HCT116 (cell line): ENCODE results near the gene WDR45B. TPM values are rescaled to one million over a fixed set of nuclear protein-coding genes. Genes with fewer than 3 reads are reported as not detected.

Source experiments
- ATAC-seq: fragments of 200-7000 bp; cut with Tn5 transposase; 2 replicates; pipeline ENCODE4 v1.9.1; 2020; ENCODE audit warnings: mild to moderate bottlenecking, moderate library complexity
- BruUV-seq: library from RNA; stranded (reverse); fragments of 400-500 nt; replicated peaks from 2 replicates; lab custom pipeline; 2021; lab: Mats Ljungman, UMichigan
- CTCF ChIA-PET: fragments of 300-600 bp; sonication (Branson Sonifier 250); formaldehyde crosslinking; loops from one replicate; lab custom pipeline; 2021; ENCODE audit warnings: antibody characterized with exemption; lab: Charles Lee
- POLR2A ChIA-PET: fragments of 300-600, 350-600 bp; sonication (Branson Sonifier 250); formaldehyde crosslinking; loops from one replicate; lab custom pipeline; 2021; ENCODE audit warnings: antibody characterized with exemption; lab: Charles Lee
- RAD21 ChIA-PET, 2 experiments: fragments of 300-600 bp; sonication (Branson Sonifier 250); formaldehyde crosslinking; loops; one replicate each; lab custom pipeline; 2023; ENCODE audit warnings: low total read pairs in 2 of 2; ENCODE audit not compliant: uncharacterized antibody in 2 of 2, unreplicated experiment in 2 of 2, low non-redundant PET in 1 of 2; lab: Charles Lee
- DNase-seq: peaks from one replicate; pipeline ENCODE4 v3.0.0-alpha.2; 2010; ENCODE audit warnings: low read depth, low spot score
- H2AFZ ChIP-seq: fragments of 200-600 bp; shearing (Covaris generic), sonication (generic); 2 replicates; pipeline ENCODE4 v1.6.1; 2017; ENCODE audit warnings: low read depth, mixed run types, mixed read lengths, antibody characterized with exemption, low read length; ENCODE audit not compliant: poor library complexity, severe bottlenecking
- H3K27ac ChIP-seq: 2 replicates; pipeline ENCODE4 v1.5.1; 2012; ENCODE audit warnings: low read depth, low read length
- H3K27me3 ChIP-seq: fragments of 200-600 bp; sonication (generic); 2 replicates; pipeline ENCODE4 v1.6.1; 2016; ENCODE audit warnings: mixed run types, low read length, mixed read lengths; ENCODE audit not compliant: insufficient read depth
- H3K36me3 ChIP-seq, 2 experiments: fragments of 200-500 bp in 1 of 2; fragments of 200-600 bp in 1 of 2; sonication (Bioruptor generic) in 1 of 2; sonication (generic) in 1 of 2; 2 replicates each; pipeline versions ENCODE4 v1.5.1 to v1.6.1; 2014 to 2016; ENCODE audit warnings: low read length in 2 of 2, inconsistent platforms in 1 of 2, mixed read lengths in 1 of 2, mixed run types in 1 of 2; ENCODE audit not compliant: insufficient read depth in 2 of 2, control insufficient read depth in 1 of 2
- H3K4me1 ChIP-seq, 2 experiments: fragments of 200-600 bp in 1 of 2; sonication (generic) in 1 of 2; 2 replicates each; pipeline versions ENCODE4 v1.5.1 to v1.6.1; 2012 to 2017; ENCODE audit warnings: low read length in 2 of 2, inconsistent platforms in 1 of 2, mild to moderate bottlenecking in 1 of 2, mixed read lengths in 1 of 2, mixed run types in 1 of 2, moderate library complexity in 1 of 2; ENCODE audit not compliant: insufficient read depth in 2 of 2, control insufficient read depth in 1 of 2
- H3K4me2 ChIP-seq: fragments of 200-600 bp; sonication (generic); 2 replicates; pipeline ENCODE4 v1.6.1; 2017; ENCODE audit warnings: mixed run types, low read length, mixed read lengths
- H3K4me3 ChIP-seq, 2 experiments: fragments of 200-600 bp in 1 of 2; sonication (generic) in 1 of 2; replicated peaks in 1 of 2; 2 replicates each; pipeline ENCODE4 v1.5.1; 2011 to 2016; ENCODE audit warnings: low read length in 2 of 2, control low read depth in 1 of 2, low read depth in 1 of 2, mild to moderate bottlenecking in 1 of 2, mixed read lengths in 1 of 2, mixed run types in 1 of 2
- H3K79me2 ChIP-seq: fragments of 200-600 bp; sonication (generic); 2 replicates; pipeline ENCODE4 v1.6.1; 2017; ENCODE audit warnings: mild to moderate bottlenecking, mixed run types, low read length, moderate library complexity, mixed read lengths; ENCODE audit not compliant: insufficient read depth
- H3K9ac ChIP-seq: fragments of 200-600 bp; sonication (generic); 2 replicates; pipeline ENCODE4 v1.6.1; 2016; ENCODE audit warnings: low read length, mixed read lengths
- H3K9me2 ChIP-seq: fragments of 200-600 bp; sonication (generic), shearing (Covaris generic); 2 replicates; pipeline ENCODE4 v1.6.1; 2017; ENCODE audit warnings: mixed run types, mild to moderate bottlenecking, moderate library complexity; ENCODE audit not compliant: insufficient read depth
- H3K9me3 ChIP-seq, 2 experiments: fragments of 200-500 bp in 1 of 2; fragments of 200-600 bp in 1 of 2; sonication (Bioruptor generic) in 1 of 2; sonication (generic) in 1 of 2; 2 replicates each; pipeline ENCODE4 v1.6.1; 2014 to 2017; ENCODE audit warnings: low read length in 2 of 2, mixed read lengths in 2 of 2, inconsistent platforms in 1 of 2, low read depth in 1 of 2, mild to moderate bottlenecking in 1 of 2, mixed run types in 1 of 2, moderate library complexity in 1 of 2; ENCODE audit not compliant: control insufficient read depth in 1 of 2, insufficient read depth in 1 of 2
- H4K20me1 ChIP-seq: fragments of 200-600 bp; sonication (generic), shearing (Covaris generic); 2 replicates; pipeline ENCODE4 v1.6.1; 2017; ENCODE audit warnings: mixed run types, mild to moderate bottlenecking, moderate library complexity; ENCODE audit not compliant: insufficient read depth
- CBX3 ChIP-seq: IDR thresholded peaks from 2 replicates; pipeline ENCODE4 v1.6.1; 2012; ENCODE audit warnings: low read depth
- CEBPB ChIP-seq: IDR thresholded peaks from 2 replicates; pipeline ENCODE4 v1.6.1; 2012; ENCODE audit warnings: low read depth
- EGR1 ChIP-seq: IDR thresholded peaks from 2 replicates; pipeline ENCODE4 v1.6.1; 2012; ENCODE audit warnings: low read depth
- EZH2 ChIP-seq: fragments of 200-600 bp; sonication (generic); IDR thresholded peaks from 2 replicates; pipeline ENCODE4 v1.6.1; 2017; ENCODE audit warnings: antibody characterized with exemption, mixed run types
- FOSL1 ChIP-seq: IDR thresholded peaks from 2 replicates; pipeline ENCODE4 v1.6.1; 2012; ENCODE audit warnings: low read depth
- POLR2A ChIP-seq: IDR thresholded peaks from 2 replicates; pipeline ENCODE4 v1.7.0; 2011; ENCODE audit warnings: borderline replicate concordance; ENCODE audit not compliant: insufficient read depth, insufficient read length; ENCODE audit errors: extremely low read depth
- POLR2AphosphoS5 ChIP-seq: IDR thresholded peaks from 2 replicates; pipeline ENCODE4 v1.6.1; 2011; ENCODE audit warnings: mild to moderate bottlenecking, low read depth, low read length, moderate library complexity
- RAD21 ChIP-seq: IDR thresholded peaks from 2 replicates; pipeline ENCODE4 v1.6.1; 2012; ENCODE audit warnings: low read depth, mild to moderate bottlenecking
- SIN3A ChIP-seq: IDR thresholded peaks from 2 replicates; pipeline ENCODE4 v1.6.1; 2012; ENCODE audit warnings: low read depth
- SP1 ChIP-seq: IDR thresholded peaks from 2 replicates; pipeline ENCODE4 v1.6.1; 2012; ENCODE audit warnings: low read depth
- ZFX ChIP-seq: fragments of 450-650 bp; IDR thresholded peaks from 2 replicates; pipeline ENCODE4 v1.6.1; 2017
- intact Hi-C: fragments of 100-400 bp; cut with micrococcal nuclease; formaldehyde crosslinking; loops from 2 replicates; pipeline ENCODE4 v1.10.0; 2022
- total RNA-seq: library from RNA; stranded (reverse); gene quantifications from one replicate; pipeline ENCODE4 v1.2.1, GENCODE V29; 2021; ENCODE audit not compliant: unreplicated experiment
- TF ChIP-seq, protein P1 (sequence below): IDR thresholded peaks from 2 replicates; pipeline ENCODE4 v1.6.1; 2012

The WDR45B gene
- total RNA-seq, 1 experiment from 2014 or later = 117 TPM

DNA sequence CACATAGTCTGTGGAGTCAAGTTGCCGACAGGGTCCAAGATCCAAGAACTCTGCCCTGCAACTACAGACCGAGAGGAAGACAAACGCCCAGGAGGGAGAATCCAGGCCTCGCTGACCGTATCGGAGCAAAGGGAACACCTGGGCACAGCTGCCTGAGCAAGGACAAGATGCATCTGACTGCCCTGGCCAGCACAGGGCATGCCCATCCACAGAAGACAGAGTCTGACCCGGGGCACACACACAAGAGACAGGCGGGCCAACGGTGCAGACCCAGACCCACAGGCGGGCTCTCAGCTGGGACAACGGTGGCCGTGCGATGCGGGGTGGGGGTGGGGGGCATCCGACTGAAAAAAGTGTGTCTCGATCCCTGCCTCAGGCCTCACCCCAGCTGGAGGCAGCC lies 44.0 kb upstream of the WDR45B start (continued):
- TF ChIP-seq, protein P1, sequence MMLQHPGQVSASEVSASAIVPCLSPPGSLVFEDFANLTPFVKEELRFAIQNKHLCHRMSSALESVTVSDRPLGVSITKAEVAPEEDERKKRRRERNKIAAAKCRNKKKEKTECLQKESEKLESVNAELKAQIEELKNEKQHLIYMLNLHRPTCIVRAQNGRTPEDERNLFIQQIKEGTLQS = no peak
- TF ChIP-seq CEBPB (no peak), FOSL1 (no peak), ZFX (no peak), SP1 (no peak), SIN3A (no peak), EGR1 (no peak), RAD21 (no peak), EZH2 (no peak), POLR2A (no peak)

DNA sequence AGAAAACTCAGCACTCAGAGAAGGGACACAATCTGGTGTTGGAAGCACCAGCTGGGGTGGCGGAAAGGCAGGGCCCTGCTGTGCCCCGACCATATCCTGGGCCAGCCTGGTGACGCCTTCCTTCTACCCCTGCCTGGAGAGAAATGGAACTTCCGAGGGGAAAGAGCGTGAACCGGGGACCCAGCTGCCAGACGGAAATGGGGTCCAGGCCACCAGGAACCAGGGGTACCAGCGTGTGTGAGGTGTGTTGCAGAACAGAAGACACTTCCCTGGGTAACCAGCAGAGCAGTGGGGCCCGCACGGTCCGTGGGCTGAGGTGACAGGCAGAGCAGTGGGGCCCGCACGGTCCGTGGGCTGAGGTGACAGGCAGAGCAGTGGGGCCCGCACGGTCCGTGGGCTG lies 43.5 kb upstream of the WDR45B start:
- H3K4me2 ChIP-seq = no peak overlapping the region
- H3K9me3 ChIP-seq = peaks cover 16 to 24% of the 10 kb centered on the region in 2 experiments; a peak in 3 of 4 replicates
- H3K9me2 ChIP-seq = no peaks in the 10 kb centered on the region
- no peak overlapping the region for H2AFZ ChIP-seq
- BruUV-seq = no TSS peak
- ChIA-PET POLR2A (no interaction called here), CTCF (no interaction called here), RAD21 (no interaction called here)
- TF ChIP-seq RAD21 (no peak), CBX3 (no peak), POLR2AphosphoS5 (no peak), SP1 (no peak)
- H3K36me3 ChIP-seq = no peaks in the 10 kb centered on the region
- no peak overlapping the region for H3K9ac ChIP-seq
- H3K79me2 ChIP-seq = no peaks in the 10 kb centered on the region
- H3K4me3 ChIP-seq = no peak overlapping the region
- intact Hi-C loops = no loop called here
- ATAC-seq (no peak), DNase-seq (no peak)
- no peaks in the 10 kb centered on the region for H4K20me1 ChIP-seq
- H3K27ac ChIP-seq = no peak overlapping the region
- peaks cover 0 to 5% of the 10 kb centered on the region in 2 experiments; a peak in 1 of 4 replicates for H3K4me1 ChIP-seq
- H3K27me3 ChIP-seq = no peaks in the 10 kb centered on the region
